DMS153 (cell line): ENCODE data around the gene DLG2.
A peak's percentile ranks its signal among the peaks of the same experiment; 100 is the strongest.

Experiments used
- DNase-seq: peaks from one replicate; lab custom pipeline; 2025; lab: John Stamatoyannopoulos, UW

Gene DLG2

DNA sequence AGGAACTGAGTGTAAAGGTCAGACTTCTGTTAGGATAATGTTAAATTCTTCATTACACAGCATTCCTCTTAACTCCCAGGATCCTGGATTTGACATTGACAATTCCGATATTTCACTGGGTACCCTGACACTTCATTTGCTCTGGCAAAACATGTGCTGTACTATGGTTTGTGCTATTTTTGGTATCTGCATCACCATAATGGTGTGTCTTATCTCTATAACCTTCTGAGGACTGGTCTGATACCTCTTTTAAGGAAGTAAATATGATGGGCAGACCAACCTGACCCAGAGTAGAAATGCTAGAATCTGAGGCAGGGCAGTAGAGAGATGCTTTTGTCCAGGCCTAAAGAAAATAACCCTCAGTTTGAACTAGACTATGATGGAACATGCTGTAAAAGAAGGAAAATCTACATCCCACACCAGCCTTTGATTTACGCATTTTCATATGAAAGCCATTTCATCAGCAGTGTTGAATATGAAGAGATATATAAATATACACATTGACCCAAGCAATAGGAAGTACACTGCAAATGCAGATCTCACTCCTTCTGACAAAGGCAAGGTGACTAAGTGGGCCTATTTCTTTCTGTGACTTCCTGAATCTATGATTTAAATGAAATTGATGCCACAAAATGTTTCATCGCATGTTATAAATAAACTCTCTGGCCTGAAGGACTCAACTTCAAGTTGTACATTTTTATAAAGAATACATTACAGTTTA lies 966.7 kb downstream of the DLG2 start:
- no peak for DNase-seq

DNA sequence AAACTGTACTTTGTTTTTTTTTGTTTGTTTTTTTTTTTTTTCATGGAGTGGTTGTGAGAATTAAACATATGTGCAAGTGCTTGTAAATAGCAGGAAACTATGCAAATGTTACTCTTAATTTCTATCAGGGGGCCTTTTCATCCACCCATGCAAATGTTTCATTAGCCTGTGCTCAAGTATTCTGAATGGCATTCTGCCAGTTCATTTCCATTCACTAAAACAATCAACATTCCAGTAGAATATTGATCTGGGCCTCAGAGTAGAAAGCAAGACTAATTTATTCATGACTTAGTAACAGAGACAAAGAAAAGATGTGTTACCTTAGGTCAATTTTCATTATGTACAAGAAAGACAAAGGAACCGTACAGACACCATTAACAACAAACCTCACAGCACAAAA lies 971.4 kb downstream of the DLG2 start:
- DNase-seq: no peak

DNA sequence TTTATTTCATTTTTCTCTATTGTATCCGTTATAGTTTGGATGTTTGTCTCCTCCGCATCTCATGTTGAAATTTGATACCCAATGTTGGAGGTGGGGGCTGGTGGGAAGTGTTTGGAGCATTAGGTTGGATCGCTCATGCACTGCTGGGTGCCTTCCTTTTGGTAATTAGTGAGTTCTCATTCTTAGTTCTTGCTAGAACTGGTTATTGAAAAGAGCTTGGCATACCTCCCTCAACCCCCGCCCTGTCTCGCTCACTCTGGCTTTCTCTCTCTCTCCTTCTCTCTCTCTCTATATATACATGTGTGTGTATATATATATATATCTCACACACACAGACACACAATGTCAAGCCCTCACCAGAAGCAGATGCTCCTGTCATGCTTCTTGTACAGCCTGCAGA lies 978.7 kb downstream of the DLG2 start:
- DNase-seq: no peak

DNA sequence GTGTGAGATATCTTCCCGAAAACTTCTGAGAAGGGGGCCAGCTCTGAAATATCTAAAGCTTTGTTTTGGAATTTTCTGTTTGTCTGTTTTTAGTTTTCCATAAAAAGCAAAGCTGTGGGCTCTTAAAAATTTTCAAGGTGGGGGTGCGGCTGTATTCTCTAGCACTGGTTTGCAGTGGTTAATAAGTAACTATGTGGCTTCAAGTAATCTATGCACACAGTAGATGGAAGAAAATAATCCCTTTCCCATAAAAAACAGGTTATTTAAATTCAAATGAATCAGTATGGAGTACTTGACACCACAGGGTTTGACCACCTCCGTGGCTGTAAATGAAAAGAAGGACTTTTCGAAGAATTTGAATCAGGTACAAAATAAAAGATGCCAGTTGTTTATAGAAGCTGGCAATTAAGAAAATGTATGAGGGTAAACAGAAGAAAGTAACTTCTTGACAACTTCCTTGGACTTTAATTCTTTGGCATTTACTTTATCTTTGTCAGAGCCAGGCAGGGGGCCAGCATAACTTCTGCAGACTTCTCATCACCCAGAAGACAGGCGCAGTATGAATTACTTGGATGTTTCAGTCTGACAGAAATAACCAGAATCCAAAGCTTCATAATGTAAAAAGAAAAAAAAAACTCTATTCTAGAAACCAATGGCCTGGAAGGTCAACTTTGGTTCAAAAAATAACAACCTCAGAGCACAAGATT lies 981.0 kb downstream of the DLG2 start:
- no peak for DNase-seq

DNA sequence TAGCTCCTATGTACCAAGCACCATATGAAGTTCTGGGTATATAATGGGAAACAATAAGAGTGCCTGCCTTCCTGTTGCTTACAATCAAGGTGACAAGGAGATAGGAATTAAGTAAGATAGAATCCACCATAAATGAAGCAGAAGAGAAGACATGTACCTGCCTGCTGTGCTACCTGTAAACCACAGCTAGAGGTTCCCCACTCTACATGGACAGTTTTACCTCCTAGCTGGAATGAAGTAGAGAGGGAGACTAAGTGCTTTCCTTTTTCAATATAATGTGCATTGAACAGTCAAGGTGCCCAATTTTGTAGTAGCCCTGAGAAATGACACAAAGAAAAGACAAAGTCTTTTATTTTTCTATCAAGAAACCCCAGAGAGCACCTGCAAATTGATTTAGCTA lies 984.6 kb downstream of the DLG2 start:
- no peak for DNase-seq

DNA sequence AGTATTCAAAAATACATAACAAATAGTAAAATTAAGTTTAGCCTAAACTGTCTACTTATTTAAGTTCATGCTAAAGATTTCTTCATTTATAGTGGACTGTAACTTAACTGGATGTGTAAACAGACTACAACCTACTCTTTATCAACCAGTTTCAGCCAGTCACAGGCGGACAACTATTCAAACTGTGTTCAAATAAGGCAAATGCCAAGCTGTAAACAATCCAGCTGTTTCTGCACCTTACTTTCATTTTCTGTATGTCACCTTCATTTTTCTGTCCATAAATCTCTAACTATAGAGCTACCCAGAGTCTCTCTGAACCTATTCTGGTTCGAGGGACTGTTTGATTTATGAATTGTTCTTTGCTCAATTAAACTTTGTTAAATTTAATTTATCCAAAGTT lies 992.8 kb downstream of the DLG2 start:
- DNase-seq: no peak

DNA sequence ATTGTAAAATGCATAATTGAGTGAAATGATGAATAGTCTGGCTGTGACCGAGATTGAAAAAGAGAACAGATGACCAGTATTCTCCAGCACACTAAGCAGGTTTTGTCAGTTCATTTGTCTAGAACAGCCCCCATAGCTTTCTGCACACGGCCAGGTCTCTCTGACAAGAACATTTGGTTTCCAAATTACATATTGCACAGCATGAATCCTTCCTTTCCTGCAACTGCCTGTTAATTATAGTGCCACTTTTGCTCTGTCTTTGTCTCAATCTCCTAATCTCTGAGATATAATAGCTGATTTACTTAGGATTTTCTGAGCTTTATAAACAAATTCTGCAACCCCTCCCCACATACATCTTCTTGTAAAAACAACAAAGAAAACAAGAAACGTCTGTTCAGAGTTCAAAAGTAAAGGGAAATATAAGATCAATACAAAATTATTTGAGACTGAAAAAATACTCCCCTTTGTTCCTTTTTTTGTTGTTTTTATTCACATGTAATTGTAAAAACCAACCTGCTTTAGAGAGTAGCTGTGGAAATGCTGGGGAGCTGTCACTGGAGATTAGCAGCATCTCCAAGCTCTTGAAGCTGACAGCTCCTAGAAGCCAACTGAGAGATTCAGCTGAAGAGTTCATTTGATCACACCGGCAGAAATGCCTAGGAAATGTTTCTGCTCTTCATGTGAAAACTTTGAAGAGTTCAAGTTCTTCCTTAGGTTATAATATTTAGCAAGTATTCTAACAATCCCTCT lies 998.1 kb downstream of the DLG2 start:
- DNase-seq: no peak

DNA sequence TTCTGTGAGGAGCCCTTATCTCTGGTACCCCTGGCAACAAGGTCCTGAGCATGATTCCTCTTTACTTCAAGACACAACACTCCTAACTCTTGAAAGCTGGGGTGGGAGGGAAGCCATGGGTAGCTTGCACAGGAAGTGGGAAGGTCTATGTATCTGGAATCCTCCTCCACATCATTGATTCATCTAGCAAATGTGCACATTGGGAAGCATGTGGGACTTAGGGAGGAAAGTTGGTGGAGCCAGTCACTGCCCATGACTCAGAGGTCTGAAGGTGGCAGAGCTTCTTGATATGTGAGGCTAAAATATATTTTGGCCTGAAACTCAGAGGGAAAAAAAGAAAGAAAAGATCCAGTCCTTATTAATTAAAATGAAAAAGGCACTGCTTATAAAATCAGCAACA lies 1000.9 kb downstream of the DLG2 start:
- no peak for DNase-seq

DNA sequence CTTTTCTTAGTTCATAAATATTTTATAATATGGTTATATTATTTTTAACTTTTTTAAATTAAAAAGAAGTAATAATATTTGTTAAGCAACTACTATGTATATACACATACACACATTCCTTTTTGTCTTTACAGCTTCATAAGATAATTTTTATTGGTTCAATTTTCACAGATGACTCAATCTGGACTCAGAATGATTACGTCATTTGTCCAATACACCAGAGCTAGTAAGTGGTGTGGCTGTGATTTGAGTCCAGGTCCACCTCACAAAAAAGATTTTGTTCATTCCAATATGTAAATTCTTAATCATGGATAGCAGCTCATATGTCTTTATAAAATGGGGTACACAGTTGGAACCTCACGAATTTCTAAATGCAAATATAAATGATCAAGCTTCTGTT lies 1014.5 kb downstream of the DLG2 start:
- no peak for DNase-seq

DNA sequence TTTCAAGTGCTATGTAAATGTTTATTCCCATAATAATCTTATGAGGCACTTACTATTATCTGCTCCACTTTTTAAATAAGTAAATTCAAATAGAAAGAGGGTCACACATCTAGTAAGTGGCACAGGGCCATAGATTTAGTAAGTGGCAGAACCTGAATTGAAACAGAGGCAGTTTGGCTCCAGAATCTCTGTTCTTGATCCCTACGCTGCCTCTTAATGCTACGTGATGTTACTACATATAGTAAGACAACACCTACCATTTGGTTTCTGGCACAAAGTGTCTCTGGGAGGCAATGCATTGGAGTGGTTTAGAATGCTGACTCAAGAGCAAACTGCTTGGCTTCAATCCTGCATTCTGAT lies 1018.3 kb downstream of the DLG2 start:
- DNase-seq: no peak

DNA sequence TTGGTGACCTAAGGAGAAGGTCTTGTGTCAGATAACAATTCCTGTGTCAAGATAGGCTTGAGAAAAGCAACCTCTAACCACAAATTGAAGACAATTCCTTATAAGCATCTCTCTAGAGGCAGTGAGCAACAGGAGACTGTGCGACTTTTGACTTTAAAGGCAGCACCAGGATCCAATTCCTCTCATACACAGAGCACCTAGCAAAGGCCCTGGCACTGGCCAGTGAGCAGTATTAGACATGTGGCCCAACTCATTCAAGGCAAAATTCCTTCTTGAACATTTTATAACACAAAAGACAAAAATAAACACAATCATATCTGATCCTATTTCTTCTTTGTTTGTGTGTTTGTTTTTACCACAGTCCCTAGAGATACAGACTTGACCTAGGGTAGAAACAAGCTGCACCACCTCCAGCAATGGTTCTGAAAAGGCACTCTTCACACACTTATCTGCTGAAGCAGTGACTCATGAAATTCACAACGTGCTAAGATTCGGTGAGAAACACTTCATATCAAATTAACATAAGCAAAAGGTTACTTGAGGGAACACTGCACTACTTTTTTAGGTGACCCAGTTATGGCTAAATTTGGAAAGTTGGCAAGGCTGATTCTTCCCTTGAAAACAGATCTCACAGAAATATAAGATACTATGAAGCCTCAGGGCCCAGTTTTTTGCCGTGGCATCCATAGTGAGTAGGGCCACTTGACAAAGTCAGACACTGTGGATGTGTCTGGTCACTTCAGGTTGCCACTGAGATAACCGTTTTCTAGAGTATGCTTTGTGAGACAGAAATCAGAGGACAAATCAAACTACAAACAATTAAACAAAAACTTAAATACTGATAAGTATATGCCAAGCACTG lies 1018.9 kb downstream of the DLG2 start:
- DNase-seq: no peak

DNA sequence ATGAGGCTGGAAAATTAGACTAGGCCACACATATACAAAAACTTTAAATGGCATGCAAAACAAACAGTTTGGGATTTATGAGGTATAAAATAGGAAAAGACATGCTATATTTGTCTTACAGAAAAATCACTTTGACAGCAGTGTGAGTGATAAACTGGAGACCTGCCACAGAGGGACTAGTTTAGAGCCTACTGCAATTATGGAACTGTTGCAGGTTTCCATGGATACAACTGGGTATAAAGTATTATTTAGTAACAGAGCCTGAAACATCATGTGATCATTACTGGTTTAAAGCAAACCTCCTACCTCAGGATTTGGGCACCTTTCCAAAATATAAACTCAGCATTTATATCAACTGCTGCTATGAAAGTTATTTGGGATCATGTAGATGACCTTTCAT lies 1032.5 kb downstream of the DLG2 start:
- peak; percentile 23 for DNase-seq

DNA sequence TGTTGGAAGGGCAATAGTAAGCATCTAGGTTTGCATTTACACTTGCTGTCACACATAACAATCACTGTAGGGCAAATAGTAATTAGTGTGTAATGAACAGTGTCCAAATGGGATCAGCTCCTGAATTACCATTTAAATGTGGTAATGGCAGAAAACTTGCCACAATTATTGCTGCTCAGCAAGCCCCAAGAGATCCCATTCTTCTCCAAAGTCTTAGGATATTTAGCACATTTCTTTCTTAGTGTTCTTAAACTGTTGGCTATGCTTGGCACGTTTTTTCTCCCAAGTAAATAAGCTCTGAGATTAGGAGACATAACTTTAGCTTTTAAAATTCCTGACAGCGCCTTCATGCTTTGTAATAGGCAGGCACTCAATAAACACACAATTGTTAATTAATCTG lies 1037.0 kb downstream of the DLG2 start:
- no peak for DNase-seq

DNA sequence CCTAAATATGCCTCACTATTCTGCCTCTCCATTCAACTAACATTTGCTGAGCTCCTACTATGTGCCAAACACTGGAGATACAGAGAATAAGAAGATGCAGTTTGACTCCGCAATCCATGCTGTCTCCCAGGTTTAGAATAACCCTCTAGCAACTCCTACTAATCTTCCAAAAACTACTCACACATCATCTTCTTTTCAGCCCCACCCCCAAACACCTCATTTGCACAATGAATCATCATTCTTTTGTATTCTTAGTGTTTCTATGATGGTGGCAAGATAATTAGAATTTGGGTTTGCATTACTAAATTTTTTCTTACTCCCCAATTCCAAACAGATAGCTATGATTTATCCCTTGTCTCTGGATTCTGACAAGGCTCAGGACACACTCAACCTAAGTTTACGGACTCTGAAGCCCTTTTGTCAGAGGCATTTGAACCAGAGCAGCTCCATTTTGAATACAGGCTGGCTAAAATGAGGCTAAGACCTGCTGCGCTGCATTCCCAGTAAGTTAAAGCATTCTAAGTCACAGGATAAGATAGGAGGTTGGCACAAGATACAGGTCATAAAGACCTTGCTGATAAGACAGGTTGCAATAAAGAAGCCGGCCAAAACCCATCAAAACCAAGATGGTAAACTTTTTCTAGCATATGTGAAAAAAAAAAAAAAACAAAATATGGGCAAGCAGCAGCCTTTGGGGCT lies 1038.9 kb downstream of the DLG2 start:
- DNase-seq: no peak

DNA sequence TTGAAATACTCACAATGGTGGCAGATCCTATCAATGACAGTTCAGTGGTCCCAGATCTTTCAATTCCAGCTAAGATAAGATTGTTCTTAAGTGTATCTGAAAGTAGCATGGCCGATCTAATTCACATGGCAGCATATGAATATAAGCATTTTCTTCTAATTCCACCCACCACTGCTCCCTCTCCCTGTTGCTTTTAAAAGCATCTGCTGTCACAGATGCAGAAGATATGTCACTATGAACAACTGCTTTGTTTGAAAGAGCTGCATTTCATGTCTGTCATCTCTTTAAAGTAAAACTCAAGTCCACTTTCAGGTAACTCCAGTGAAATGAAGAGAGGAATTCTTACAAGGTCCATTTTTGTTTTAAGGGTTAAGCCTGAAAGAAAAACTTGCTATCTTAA lies 1044.0 kb downstream of the DLG2 start:
- no peak for DNase-seq

DNA sequence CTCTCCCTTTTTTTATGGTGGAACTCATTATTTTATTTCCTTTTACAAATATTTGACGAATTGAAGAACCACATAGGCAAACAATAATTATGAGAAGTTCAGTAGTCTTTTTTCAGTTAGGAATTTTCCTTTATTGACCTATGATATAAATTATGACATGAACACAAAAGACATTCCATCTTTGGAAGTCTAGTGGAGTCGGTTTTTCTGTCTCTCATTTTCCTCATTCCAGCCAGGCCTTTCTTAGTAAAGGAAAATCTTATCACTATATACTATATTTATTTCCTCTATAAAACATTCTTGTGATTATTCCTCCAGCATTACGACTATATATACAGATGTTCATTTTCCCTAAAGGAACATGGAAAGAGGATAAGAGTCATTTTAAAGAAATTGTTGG lies 1046.1 kb downstream of the DLG2 start:
- no peak for DNase-seq

DNA sequence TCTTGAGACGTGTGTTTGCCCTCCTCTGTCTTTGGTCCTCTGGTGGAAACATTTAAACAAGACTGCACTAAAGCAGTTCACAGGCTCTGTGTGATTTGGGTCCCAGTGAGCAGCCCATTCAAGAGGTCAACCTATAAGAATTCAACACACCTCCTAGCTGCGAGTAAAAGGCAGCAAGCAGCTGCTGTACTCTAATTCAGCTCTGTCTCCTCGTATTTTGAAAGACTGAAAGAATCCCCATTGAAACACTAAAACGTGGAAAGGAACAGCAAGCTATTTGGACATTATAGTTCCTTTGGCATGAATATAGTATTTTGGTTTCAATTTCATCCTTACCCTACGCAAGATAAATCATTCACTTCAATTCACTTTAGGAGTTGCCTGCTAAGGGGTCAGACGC lies 1046.7 kb downstream of the DLG2 start:
- DNase-seq: no peak

DNA sequence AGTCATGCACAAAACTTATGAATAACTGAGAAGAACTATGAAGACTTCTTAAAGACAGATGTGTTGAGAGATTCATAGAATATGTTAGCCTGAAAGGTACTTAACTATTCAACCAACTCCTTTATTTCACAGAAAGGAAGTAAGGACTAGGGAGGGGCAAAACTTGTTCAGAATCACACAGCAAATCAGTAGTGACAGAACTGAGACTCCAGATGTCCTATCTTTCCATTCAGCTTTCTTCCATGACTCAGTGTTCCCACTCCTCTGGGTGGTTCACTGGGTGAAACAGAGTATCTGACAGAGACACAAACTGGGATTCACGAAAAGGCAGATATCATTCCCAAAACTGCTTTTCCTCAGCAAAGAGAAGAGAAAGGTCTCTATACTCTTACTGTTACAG lies 1053.3 kb downstream of the DLG2 start:
- DNase-seq: no peak

DNA sequence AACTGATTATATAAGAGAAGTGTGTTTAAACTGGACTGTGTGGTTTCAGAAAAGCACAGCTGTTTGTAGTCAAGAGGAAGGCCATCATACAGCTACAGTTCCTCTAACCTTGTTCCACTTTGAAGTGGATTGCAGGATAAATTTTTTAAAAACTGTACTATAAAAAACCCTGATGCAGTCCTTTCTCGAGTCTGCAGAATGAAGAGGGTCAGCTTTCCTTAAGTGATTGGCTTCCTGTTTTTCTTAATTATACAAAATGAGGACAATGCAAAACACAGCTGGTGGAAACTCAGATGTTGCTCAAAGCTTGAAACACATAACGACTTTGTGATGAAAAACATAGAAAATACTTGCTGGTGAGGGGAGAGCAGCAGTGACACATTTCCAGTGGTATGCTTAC lies 1060.5 kb downstream of the DLG2 start:
- no peak for DNase-seq

DNA sequence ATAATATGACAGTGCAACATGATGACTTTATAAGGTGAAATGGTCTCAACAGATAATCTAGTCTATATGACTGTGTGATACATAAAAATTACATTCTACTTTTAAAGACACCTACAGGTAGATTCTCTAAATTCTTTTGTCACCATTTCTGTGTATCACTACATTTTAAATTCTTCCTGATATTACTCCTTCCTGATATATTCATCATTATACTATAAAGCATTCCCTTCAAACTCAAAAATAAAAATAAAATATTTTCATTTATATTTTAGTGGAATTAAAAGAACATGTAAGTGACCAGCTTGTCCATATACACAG lies 1062.3 kb downstream of the DLG2 start:
- no peak for DNase-seq

DNA sequence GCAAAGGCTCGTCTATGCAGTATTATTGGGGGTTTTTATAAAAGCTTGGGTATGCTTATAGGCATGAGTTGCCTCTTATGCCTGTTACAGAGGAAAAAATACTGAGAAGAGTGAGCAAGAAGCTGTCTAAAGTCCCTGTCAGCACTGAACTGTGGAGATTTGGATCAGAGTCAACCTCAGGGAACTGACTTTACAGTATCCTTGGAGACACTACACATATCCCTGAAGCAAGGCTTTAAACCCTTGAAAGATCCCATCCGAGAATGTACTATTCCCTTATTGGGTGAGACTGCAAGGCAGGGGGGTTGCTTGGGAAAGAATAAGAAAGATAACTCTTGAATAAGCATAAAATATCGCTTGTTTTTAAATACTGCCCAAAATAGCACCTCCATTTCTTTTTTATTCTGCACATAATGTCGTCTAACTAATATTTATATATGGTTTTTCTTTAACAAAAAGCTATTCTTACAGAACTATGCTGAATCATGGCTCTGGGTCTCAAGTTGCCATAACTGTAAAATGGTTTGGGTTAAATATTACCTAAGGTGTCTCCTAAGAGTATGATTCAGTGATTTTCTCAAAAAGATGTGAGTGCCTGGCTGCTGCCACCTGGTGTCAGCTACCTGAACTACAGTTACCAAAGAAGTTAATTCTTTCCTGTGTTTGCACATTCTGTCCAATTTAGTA lies 1062.8 kb downstream of the DLG2 start:
- no peak for DNase-seq
